ENCODE measurements around the gene SEMA5B.

The SEMA5B gene

GRCh38 chr3:123054109-123054778 lies 26.7 kb upstream of the SEMA5B start:
- H3K4me3 ChIP-seq (ENCODE audit: low read depth, low read length): no peak overlapping the region
- H3K27me3 ChIP-seq (ENCODE audit: control insufficient read depth, insufficient read depth, low read length): no peaks in the 10 kb centered on the region; the same call in 1 of the 2 replicates
- H3K9me3 ChIP-seq (ENCODE audit: control insufficient read depth, insufficient read depth, low read length): no peaks in the 10 kb centered on the region
- no peaks in the 10 kb centered on the region for H3K36me3 ChIP-seq (ENCODE audit: control insufficient read depth, insufficient read depth, low read length)
- H3K27ac ChIP-seq (ENCODE audit: low read depth, low read length): no peak overlapping the region
- no peak overlapping the region for H3K9ac ChIP-seq (ENCODE audit: low read depth, low read length)
- H3K4me1 ChIP-seq (ENCODE audit: control insufficient read depth, insufficient read depth, low read length): no peaks in the 10 kb centered on the region

GRCh38 chr3:123053107-123053506 lies 25.5 kb upstream of the SEMA5B start:
- Histone ChIP-seq H3K27ac (ENCODE audit: low read depth, low read length) (no peak overlapping the region), H3K36me3 (ENCODE audit: control insufficient read depth, insufficient read depth, low read length) (no peaks in the 10 kb centered on the region), H3K9me3 (ENCODE audit: control insufficient read depth, insufficient read depth, low read length) (no peaks in the 10 kb centered on the region), H3K27me3 (ENCODE audit: control insufficient read depth, insufficient read depth, low read length) (no peaks in the 10 kb centered on the region; the same call in 1 of the 2 replicates), H3K9ac (ENCODE audit: low read depth, low read length) (no peak overlapping the region), H3K4me3 (ENCODE audit: low read depth, low read length) (no peak overlapping the region), H3K4me1 (ENCODE audit: control insufficient read depth, insufficient read depth, low read length) (no peaks in the 10 kb centered on the region)

GRCh38 chr3:123050666-123051065 lies 23.1 kb upstream of the SEMA5B start:
- Histone ChIP-seq H3K4me3 (ENCODE audit: low read depth, low read length) (no peak overlapping the region), H3K36me3 (ENCODE audit: control insufficient read depth, insufficient read depth, low read length) (no peaks in the 10 kb centered on the region), H3K9me3 (ENCODE audit: control insufficient read depth, insufficient read depth, low read length) (no peaks in the 10 kb centered on the region), H3K4me1 (ENCODE audit: control insufficient read depth, insufficient read depth, low read length) (no peaks in the 10 kb centered on the region), H3K9ac (ENCODE audit: low read depth, low read length) (no peak overlapping the region), H3K27ac (ENCODE audit: low read depth, low read length) (no peak overlapping the region), H3K27me3 (ENCODE audit: control insufficient read depth, insufficient read depth, low read length) (no peaks in the 10 kb centered on the region; the same call in 1 of the 2 replicates)

GRCh38 chr3:123048480-123049237 lies 21.1 kb upstream of the SEMA5B start:
- H3K4me3 ChIP-seq (ENCODE audit: low read depth, low read length): no peak overlapping the region
- no peaks in the 10 kb centered on the region for H3K36me3 ChIP-seq (ENCODE audit: control insufficient read depth, insufficient read depth, low read length)
- H3K27me3 ChIP-seq (ENCODE audit: control insufficient read depth, insufficient read depth, low read length): no peaks in the 10 kb centered on the region; the same call in 1 of the 2 replicates
- H3K27ac ChIP-seq (ENCODE audit: low read depth, low read length): no peak overlapping the region
- no peaks in the 10 kb centered on the region for H3K4me1 ChIP-seq (ENCODE audit: control insufficient read depth, insufficient read depth, low read length)
- no peaks in the 10 kb centered on the region for H3K9me3 ChIP-seq (ENCODE audit: control insufficient read depth, insufficient read depth, low read length)
- H3K9ac ChIP-seq (ENCODE audit: low read depth, low read length): no peak overlapping the region

GRCh38 chr3:123047062-123047319 lies 19.4 kb upstream of the SEMA5B start:
- H3K36me3 ChIP-seq (ENCODE audit: control insufficient read depth, insufficient read depth, low read length): no peaks in the 10 kb centered on the region
- H3K4me3 ChIP-seq (ENCODE audit: low read depth, low read length): no peak overlapping the region
- H3K27me3 ChIP-seq (ENCODE audit: control insufficient read depth, insufficient read depth, low read length): no peaks in the 10 kb centered on the region
- H3K4me1 ChIP-seq (ENCODE audit: control insufficient read depth, insufficient read depth, low read length): no peaks in the 10 kb centered on the region
- H3K9ac ChIP-seq (ENCODE audit: low read depth, low read length): no peak overlapping the region
- H3K9me3 ChIP-seq (ENCODE audit: control insufficient read depth, insufficient read depth, low read length): no peaks in the 10 kb centered on the region
- H3K27ac ChIP-seq (ENCODE audit: low read depth, low read length): no peak overlapping the region

- Histone ChIP-seq H3K9ac (ENCODE audit: low read depth, low read length) (no peak overlapping the region), H3K27me3 (ENCODE audit: control insufficient read depth, insufficient read depth, low read length) (no peaks in the 10 kb centered on the region), H3K4me3 (ENCODE audit: low read depth, low read length) (no peak overlapping the region), H3K9me3 (ENCODE audit: control insufficient read depth, insufficient read depth, low read length) (no peaks in the 10 kb centered on the region), H3K4me1 (ENCODE audit: control insufficient read depth, insufficient read depth, low read length) (no peaks in the 10 kb centered on the region), H3K27ac (ENCODE audit: low read depth, low read length) (no peak overlapping the region), H3K36me3 (ENCODE audit: control insufficient read depth, insufficient read depth, low read length) (no peaks in the 10 kb centered on the region)
Observed at GRCh38 chr3:123046262-123047061, 18.9 kb upstream of the SEMA5B start.

GRCh38 chr3:123044981-123045763 lies 17.6 kb upstream of the SEMA5B start:
- Histone ChIP-seq H3K36me3 (ENCODE audit: control insufficient read depth, insufficient read depth, low read length) (no peaks in the 10 kb centered on the region), H3K9me3 (ENCODE audit: control insufficient read depth, insufficient read depth, low read length) (no peaks in the 10 kb centered on the region), H3K27ac (ENCODE audit: low read depth, low read length) (no peak overlapping the region), H3K4me1 (ENCODE audit: control insufficient read depth, insufficient read depth, low read length) (no peaks in the 10 kb centered on the region), H3K4me3 (ENCODE audit: low read depth, low read length) (no peak overlapping the region), H3K9ac (ENCODE audit: low read depth, low read length) (no peak overlapping the region), H3K27me3 (ENCODE audit: control insufficient read depth, insufficient read depth, low read length) (no peaks in the 10 kb centered on the region)

- Histone ChIP-seq H3K27me3 (ENCODE audit: control insufficient read depth, insufficient read depth, low read length) (peaks cover 2% of the 10 kb centered on the region; the same call in 1 of the 2 replicates), H3K9me3 (ENCODE audit: control insufficient read depth, insufficient read depth, low read length) (no peaks in the 10 kb centered on the region), H3K9ac (ENCODE audit: low read depth, low read length) (no peak overlapping the region), H3K36me3 (ENCODE audit: control insufficient read depth, insufficient read depth, low read length) (no peaks in the 10 kb centered on the region), H3K4me1 (ENCODE audit: control insufficient read depth, insufficient read depth, low read length) (no peaks in the 10 kb centered on the region), H3K27ac (ENCODE audit: low read depth, low read length) (no peak overlapping the region), H3K4me3 (ENCODE audit: low read depth, low read length) (no peak overlapping the region)
Observed at GRCh38 chr3:123042413-123042812, 14.8 kb upstream of the SEMA5B start.

GRCh38 chr3:123039178-123039577 lies 11.6 kb upstream of the SEMA5B start:
- H3K27me3 ChIP-seq (ENCODE audit: control insufficient read depth, insufficient read depth, low read length): peaks cover 5% of the 10 kb centered on the region; the same call in 1 of the 2 replicates
- no peaks in the 10 kb centered on the region for H3K9me3 ChIP-seq (ENCODE audit: control insufficient read depth, insufficient read depth, low read length)
- no peaks in the 10 kb centered on the region for H3K36me3 ChIP-seq (ENCODE audit: control insufficient read depth, insufficient read depth, low read length)
- H3K9ac ChIP-seq (ENCODE audit: low read depth, low read length): no peak overlapping the region
- H3K4me3 ChIP-seq (ENCODE audit: low read depth, low read length): no peak overlapping the region
- no peak overlapping the region for H3K27ac ChIP-seq (ENCODE audit: low read depth, low read length)
- no peaks in the 10 kb centered on the region for H3K4me1 ChIP-seq (ENCODE audit: control insufficient read depth, insufficient read depth, low read length)

- H3K36me3 ChIP-seq (ENCODE audit: control insufficient read depth, insufficient read depth, low read length): no peaks in the 10 kb centered on the region
- H3K9me3 ChIP-seq (ENCODE audit: control insufficient read depth, insufficient read depth, low read length): no peaks in the 10 kb centered on the region
- no peaks in the 10 kb centered on the region for H3K4me1 ChIP-seq (ENCODE audit: control insufficient read depth, insufficient read depth, low read length)
- no peak overlapping the region for H3K27ac ChIP-seq (ENCODE audit: low read depth, low read length)
- H3K4me3 ChIP-seq (ENCODE audit: low read depth, low read length): no peak overlapping the region
- no peak overlapping the region for H3K9ac ChIP-seq (ENCODE audit: low read depth, low read length)
- H3K27me3 ChIP-seq (ENCODE audit: control insufficient read depth, insufficient read depth, low read length): peaks cover 5% of the 10 kb centered on the region; the same call in 1 of the 2 replicates
Observed at GRCh38 chr3:123038751-123039150, 11.2 kb upstream of the SEMA5B start.

Measured in HUES48 (cell line).